Colonic mucosa (tissue), 4 donors: ENCODE measurements around the gene FGG. TPM values are rescaled to one million over a fixed set of nuclear protein-coding genes. Genes with fewer than 3 reads are reported as not detected.
A peak's percentile ranks its signal among the peaks of the same experiment; 100 is the strongest.

Experiments
- DNase-seq: peaks from one replicate; pipeline ENCODE4 v3.0.0-alpha.2; 2020
- H3K27ac ChIP-seq: fragments of 200-600 bp; one replicate; pipeline ENCODE4 v1.8.0; 2021
- H3K27me3 ChIP-seq: fragments of 200-600 bp; one replicate; pipeline ENCODE4 v1.8.0; 2021
- H3K36me3 ChIP-seq: fragments of 200-600 bp; one replicate; pipeline ENCODE4 v1.8.0; 2021
- H3K4me1 ChIP-seq: fragments of 200-600 bp; one replicate; pipeline ENCODE4 v1.8.0; 2021; ENCODE audit warnings: mild to moderate bottlenecking
- H3K4me3 ChIP-seq: fragments of 200-600 bp; one replicate; pipeline ENCODE4 v1.8.0; 2021
- H3K9ac ChIP-seq, 2 donors: one replicate each; pipeline ENCODE4 v1.7.0; 2013; ENCODE audit warnings: control low read depth in 2 of 2, low read depth in 2 of 2, low read length in 2 of 2
- H3K9me3 ChIP-seq: fragments of 200-600 bp; one replicate; pipeline ENCODE4 v1.8.0; 2021
- CTCF ChIP-seq: fragments of 200-600 bp; IDR thresholded peaks from one replicate; pipeline ENCODE4 v1.8.0; 2022; ENCODE audit warnings: antibody characterized with exemption, mild to moderate bottlenecking
- intact Hi-C: fragments of 100-400 bp; cut with DNase I; formaldehyde crosslinking; loops from one replicate; pipeline ENCODE4 v1.14.1; 2022
- total RNA-seq, 2 donors: library from RNA; stranded (reverse); fragmentation: NEBNext Ultra II Directional in 1 of 2; extraction: Animal tissue kit (Norgen Biotek cat#: 25700) in 1 of 2; gene quantifications; one replicate each; pipeline ENCODE4 v1.2.1, GENCODE V29; 2021
- donor health status: healthy.
- donor health status: DM: no; HTN: no; CAD: no.
- donor health status: DM: no; HTN: no; CAD: no.

The FGG gene
- total RNA-seq, 2 donors from 2014 or later = 0.29 to 6.1 TPM

GRCh38 chr4:154560419-154560801 lies 52.0 kb downstream of the FGG start:
- H3K27ac ChIP-seq = no peak overlapping the region
- no peaks in the 10 kb centered on the region for H3K4me1 ChIP-seq
- no peak overlapping the region for H3K4me3 ChIP-seq
- no peaks in the 10 kb centered on the region for H3K27me3 ChIP-seq
- H3K9me3 ChIP-seq = no peaks in the 10 kb centered on the region
- TF ChIP-seq CTCF = no peak
- intact Hi-C loops = no loop called here
- no peaks in the 10 kb centered on the region for H3K36me3 ChIP-seq
- no peak for DNase-seq
- H3K9ac ChIP-seq = no peak overlapping the region

- no peaks in the 10 kb centered on the region for H3K4me1 ChIP-seq
- intact Hi-C loops = loop anchor here (2.0 to 10.0 kb wide), 2 partner anchors 63 to 225 kb away; partner anchors contain the start of gene RBM46
- no peak overlapping the region for H3K9ac ChIP-seq
Measured at GRCh38 chr4:154559494-154560418, 52.7 kb downstream of the FGG start.

GRCh38 chr4:154559141-154559493 lies 53.3 kb downstream of the FGG start:
- no peak for DNase-seq
- no peak overlapping the region for H3K4me3 ChIP-seq
- H3K4me1 ChIP-seq = no peaks in the 10 kb centered on the region
- H3K9me3 ChIP-seq = no peaks in the 10 kb centered on the region
- H3K9ac ChIP-seq = no peak overlapping the region
- intact Hi-C loops = loop anchor here (2.0 to 10.0 kb wide), 2 partner anchors 64 to 226 kb away; partner anchors contain the start of gene RBM46
- no peaks in the 10 kb centered on the region for H3K36me3 ChIP-seq
- TF ChIP-seq CTCF = no peak
- no peaks in the 10 kb centered on the region for H3K27me3 ChIP-seq
- no peak overlapping the region for H3K27ac ChIP-seq

More at GRCh38 chr4:154559494-154560418, 52.7 kb downstream of the FGG start:
- no peak overlapping the region for H3K4me3 ChIP-seq
- no peaks in the 10 kb centered on the region for H3K9me3 ChIP-seq
- H3K27ac ChIP-seq = no peak overlapping the region
- peak; percentile 36 for TF ChIP-seq CTCF
- no peaks in the 10 kb centered on the region for H3K27me3 ChIP-seq
- H3K36me3 ChIP-seq = no peaks in the 10 kb centered on the region
- peak; percentile 22 for DNase-seq

Other genes starting within 250 kb of the FGG start
- gene DCHS2, start 120.9 kb downstream of the FGG start, total RNA-seq = 1 to 10 TPM; 1.2 to 1.5 TPM
- 10 to 100 TPM; 60.4 to 74.3 TPM for gene PLRG1, start 62.3 kb downstream of the FGG start, total RNA-seq
- 1 to 10 TPM in 1 of 2 donors, under 1 TPM in 1; 0.13 to 6.2 TPM for gene FGB, start 49.6 kb downstream of the FGG start, total RNA-seq
- gene FGA, start 21.9 kb downstream of the FGG start, total RNA-seq = 1 to 10 TPM in 1 of 2 donors, under 1 TPM in 1; 0.24 to 9.2 TPM
- under 1 TPM; 0.07 to 0.42 TPM for gene LRAT, start 131.3 kb upstream of the FGG start, total RNA-seq
- not detected for gene RBM46, start 168.6 kb upstream of the FGG start, total RNA-seq